PC-9 (cell line): Measurements from ENCODE around the gene ANKRD6.

ENCODE experiments used
- CTCF ChIP-seq: fragments of 200-600 bp; sonication (generic); conservative IDR thresholded peaks from 2 replicates; pipeline ENCODE4 v1.6.1; 2017; ENCODE audit warnings: mixed run types, antibody characterized with exemption, mild to moderate bottlenecking, moderate library complexity
- EZH2 ChIP-seq: fragments of 200-600 bp; sonication (generic); IDR thresholded peaks from 2 replicates; pipeline ENCODE4 v1.8.0; 2017; ENCODE audit warnings: antibody characterized with exemption, low read depth

- no peak for TF ChIP-seq CTCF
- TF ChIP-seq EZH2: no peak
Measured at GRCh38 chr6:89501753-89502152, 68.8 kb downstream of the ANKRD6 start.
